D721Med (cell line): ENCODE results near the gene UBAC2.

Experiments used
- DNase-seq: peaks from one replicate; pipeline ENCODE4 v3.0.0; 2011; ENCODE audit warnings: low spot score; ENCODE audit not compliant: insufficient read length
- FAIRE-seq: peaks from 2 replicates; lab custom pipeline; 2011; peaks lifted over from hg19 to GRCh38; lab: Jason Lieb, UNC
- CTCF ChIP-seq: IDR thresholded peaks from 2 replicates; pipeline ENCODE4 v1.5.1; 2012; ENCODE audit warnings: mild to moderate bottlenecking, control low read depth; ENCODE audit not compliant: insufficient read depth; ENCODE audit errors: missing control alignments

Gene UBAC2

GRCh38 chr13:99425485-99426341 is 225.1 kb downstream of the UBAC2 start:
- TF ChIP-seq CTCF, result no peak
- DNase-seq (no peak), FAIRE-seq (no peak)

GRCh38 chr13:99426426-99426825 is 225.8 kb downstream of the UBAC2 start:
- no peak for TF ChIP-seq CTCF
- FAIRE-seq (no peak), DNase-seq (no peak)

- no peak for DNase-seq
- FAIRE-seq, result no peak
- TF ChIP-seq CTCF, result no peak
Measured at GRCh38 chr13:99429670-99430069, 229.0 kb downstream of the UBAC2 start.

- no peak for TF ChIP-seq CTCF
- FAIRE-seq (no peak), DNase-seq (no peak)
Measured at GRCh38 chr13:99431927-99432608, 231.4 kb downstream of the UBAC2 start.

- no peak for FAIRE-seq
Measured at GRCh38 chr13:99432609-99433542, 232.2 kb downstream of the UBAC2 start.

More at GRCh38 chr13:99432609-99433542, 232.2 kb downstream of the UBAC2 start:
- TF ChIP-seq CTCF, result no peak
- no peak for DNase-seq
